HG02870 (cell line): Measurements from ENCODE around the gene GABRA5.
"Not testable (repeated sequence)": the region's sequence is repeated elsewhere in the genome, so short reads cannot be mapped to it uniquely, and the experiment has no call there.

Experiments
- ATAC-seq: cut with Tn5 transposase; IDR thresholded peaks from one replicate; pipeline ENCODE4 v1.9.1; 2021; ENCODE audit warnings: mild to moderate bottlenecking, moderate library complexity; ENCODE audit not compliant: unreplicated experiment

The GABRA5 gene

GRCh38 chr15:26866298-26867199, at the start of gene GABRA5:
TSS of gene GABRA5 (plus strand) at chr15:26867062. CDS start at chr15:26869249, 2,187 bp downstream.
- no peak for ATAC-seq

- ATAC-seq, result not testable (repeated sequence)
Measured at GRCh38 chr15:26831191-26831590, 35.7 kb upstream of the GABRA5 start.

GRCh38 chr15:26831951-26832350, 34.9 kb upstream of the GABRA5 start:
- no peak for ATAC-seq

GRCh38 chr15:26838742-26839460, 28.0 kb upstream of the GABRA5 start:
- no peak for ATAC-seq

- no peak for ATAC-seq
Measured at GRCh38 chr15:26841514-26841913, 25.3 kb upstream of the GABRA5 start.

DNA sequence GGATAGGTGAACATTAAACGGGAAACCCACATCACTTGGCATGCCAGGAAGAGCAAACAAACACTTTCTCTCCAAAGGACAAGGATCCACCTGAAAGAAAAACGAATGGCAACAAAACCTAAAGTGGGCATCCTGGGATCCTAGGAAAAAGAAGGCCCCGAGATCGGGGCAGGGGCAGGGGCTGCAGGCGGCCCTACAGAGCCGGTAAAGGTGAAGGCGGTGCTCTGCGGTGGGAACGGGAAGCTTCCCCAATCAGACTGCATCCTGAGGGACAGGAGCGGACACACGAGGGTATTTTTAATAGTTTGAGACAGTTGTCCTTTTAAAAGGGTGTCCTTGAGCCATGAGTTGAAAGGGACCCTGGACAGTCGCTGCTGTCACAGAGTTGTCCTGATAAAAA, 24.9 kb upstream of the GABRA5 start:
- no peak for ATAC-seq

DNA sequence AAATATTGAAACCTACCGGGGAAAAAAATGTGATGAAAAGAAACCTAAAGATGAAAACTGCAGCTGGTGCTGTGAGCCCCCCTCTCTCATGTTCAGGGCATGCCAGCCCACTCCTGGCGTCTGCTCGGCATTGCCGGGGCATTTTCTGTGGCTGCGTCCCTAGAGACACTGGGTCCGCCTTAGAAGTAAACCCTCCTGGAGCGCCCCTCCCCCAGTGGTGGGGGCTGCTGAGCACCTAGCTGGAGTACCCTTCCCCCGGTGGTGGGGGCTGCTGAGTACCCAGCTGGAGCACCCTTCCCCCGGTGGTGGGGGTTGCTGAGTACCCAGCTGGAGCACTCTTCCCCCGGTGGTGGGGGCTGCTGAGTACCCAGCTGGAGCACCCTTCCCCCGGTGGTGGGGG, 24.5 kb upstream of the GABRA5 start:
- no peak for ATAC-seq

DNA sequence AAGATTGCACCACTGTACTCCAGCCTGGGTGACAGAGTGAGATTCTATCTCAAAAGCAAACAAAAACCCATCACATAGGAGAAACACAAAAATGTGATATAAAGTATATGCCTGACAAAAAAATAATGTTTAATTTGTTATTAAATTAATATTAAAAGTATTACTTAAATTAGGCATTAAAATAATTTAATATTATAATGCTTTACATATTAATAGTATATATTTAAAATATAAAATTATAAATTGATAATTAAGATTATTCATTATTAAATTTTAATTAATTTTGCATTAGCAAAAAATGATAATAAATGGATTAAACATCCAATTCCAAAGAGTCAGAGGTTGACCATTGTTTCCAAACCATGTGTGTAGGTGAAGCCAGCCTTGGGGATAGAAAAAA, 22.0 kb upstream of the GABRA5 start:
- ATAC-seq, result no peak

DNA sequence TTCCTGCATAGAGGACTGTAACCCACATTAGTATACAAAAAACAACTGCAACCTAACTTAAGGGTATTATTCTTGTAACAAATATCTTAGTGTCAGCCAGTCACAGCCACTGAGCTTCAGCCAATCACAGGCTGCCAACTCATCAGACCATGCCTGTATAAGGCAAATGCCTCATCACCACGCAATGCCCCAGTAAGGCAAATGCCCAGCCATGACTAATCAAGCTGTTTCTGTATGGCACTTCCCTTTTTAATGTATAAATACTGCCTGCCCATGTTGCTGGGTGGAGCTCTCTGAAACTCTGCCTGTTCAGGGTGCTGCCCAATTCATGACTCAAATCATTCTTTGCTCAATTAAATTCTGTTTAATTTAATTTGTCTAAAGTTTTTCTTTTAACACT, 18.4 kb upstream of the GABRA5 start:
- no peak for ATAC-seq

DNA sequence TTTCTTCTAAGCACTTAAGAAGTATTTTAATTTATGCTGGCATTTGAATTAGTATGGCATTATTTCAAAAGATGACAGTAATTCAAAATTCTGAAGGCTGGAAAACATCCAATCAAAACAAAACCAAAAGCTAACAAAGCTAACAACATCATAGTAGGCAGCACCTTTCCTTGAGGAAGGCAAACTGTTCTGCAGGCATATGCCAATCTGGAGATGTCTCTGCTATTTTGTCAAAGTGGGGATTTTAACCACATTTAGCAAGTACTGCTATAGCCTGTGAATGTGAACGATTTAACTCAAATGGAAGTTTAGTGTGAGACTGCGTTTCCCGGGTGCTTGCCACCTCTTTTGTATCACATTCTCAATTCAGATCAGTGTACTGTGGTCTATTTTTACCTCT, 16.7 kb upstream of the GABRA5 start:
- ATAC-seq, result no peak

DNA sequence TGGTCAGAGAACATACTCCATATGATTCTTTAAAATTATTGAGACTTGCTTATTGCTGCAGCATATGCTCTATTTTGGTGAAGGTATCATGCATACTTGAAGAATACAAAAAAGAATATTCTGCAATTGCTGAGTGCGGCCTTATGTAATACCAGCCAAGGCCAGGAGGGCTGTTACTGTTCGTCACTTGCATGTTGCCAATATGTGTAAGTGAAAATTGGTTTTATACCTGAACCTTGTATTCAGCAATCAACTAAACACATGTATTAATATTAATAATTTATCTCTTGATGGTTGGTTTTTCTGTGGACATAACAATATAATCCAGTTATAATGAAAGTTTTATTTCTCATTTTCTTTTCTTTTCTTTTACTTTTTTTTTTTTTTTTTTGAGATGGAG, 13.9 kb upstream of the GABRA5 start:
- no peak for ATAC-seq

DNA sequence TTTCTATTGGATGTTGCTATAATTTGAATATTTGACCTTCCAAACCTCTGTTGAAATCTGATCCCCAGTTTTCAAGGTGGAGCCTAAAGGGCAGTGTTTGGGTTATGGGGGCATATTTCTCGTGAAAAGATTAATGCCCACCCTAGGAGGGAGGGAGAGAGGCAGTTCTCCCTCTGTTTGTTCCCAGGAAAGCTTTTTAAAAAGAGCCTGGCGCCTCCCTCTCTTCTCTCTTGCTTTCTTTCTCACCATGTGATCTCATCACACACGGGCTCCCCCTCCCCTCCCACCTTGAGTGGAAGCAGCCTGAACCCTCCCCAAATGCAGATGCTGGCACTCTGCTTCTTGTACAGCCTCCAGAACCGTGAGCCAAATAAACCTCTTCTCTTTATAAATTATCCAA, 12.4 kb upstream of the GABRA5 start:
- no peak for ATAC-seq

DNA sequence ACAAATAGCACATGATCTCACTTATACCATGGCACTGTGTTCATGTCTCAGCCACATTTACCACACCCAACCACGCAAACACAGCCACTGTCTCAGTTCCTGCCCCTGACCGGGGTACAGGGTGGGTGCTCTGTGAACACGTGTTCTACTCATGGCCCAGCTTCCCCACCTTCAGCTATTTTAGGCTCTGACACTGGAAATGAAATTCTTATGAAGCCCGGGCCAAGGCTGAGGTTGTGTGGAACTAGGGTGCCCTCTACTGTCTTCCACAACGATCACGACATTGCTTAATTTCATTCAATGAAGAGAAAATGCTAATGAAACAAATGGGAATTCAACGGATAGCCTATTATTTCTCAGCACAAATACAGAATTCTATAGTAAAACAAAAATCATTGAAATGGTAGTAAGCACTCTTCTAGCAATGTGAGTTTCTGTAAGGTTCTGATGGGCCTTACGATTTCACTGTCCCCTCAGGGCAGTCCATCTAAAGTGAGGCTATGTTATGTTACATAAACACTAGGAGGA, 2.1 kb upstream of the GABRA5 start:
- ATAC-seq, result no peak

- ATAC-seq, result no peak
Measured at GRCh38 chr15:26867200-26868007, 542 bp downstream of the GABRA5 start.

DNA sequence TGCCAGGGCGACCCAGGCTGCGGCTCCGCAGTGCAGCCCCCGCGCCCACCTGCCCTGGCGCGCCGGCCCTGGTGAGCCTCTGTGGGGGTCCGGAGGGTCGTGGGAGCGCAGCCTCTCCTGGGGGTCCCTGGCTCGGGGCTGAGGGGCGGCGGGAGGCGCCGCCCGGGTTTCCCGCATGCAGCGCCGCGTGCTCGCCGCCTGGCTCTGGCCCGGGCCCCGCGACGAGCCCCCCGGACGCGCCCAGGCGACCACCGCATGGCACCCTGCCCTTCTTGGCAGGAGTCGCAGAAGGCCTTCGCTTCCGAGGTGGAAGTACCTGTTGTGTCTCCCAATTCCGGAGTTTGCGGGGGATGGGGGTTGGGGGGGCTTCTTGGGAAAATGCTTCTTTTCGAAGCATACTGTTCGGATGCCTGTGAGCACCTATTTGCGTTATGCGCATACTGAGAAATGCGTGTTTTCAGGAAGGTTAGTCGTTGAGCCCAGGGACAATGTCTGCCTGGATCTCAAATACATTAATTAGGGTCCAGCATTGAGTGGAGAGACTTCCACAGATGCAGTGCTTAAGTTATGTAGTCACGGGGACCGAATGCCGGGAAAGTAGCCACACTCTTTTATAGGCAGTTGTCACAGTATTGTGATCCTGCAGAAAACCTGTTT, 1.3 kb downstream of the GABRA5 start:
- ATAC-seq, result no peak

DNA sequence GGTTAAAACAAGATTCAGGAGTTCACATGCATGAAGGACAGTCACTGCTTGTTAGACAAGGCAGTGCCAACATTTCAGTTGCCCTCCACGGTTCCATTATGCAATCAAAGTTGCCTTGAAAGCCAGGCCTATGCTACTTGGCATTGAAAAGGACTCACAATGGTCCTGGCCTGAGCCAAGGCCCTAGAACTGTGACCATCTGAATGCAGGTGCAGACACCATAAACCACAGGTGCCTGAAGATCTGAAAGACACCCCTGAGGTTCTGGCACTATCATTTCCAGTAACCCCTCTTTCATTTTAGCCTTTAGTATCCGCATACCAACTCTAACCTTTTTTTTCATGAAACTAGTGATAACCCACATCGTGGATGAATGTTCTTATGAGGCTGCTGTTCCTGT, 2.8 kb downstream of the GABRA5 start:
- ATAC-seq, result no peak

DNA sequence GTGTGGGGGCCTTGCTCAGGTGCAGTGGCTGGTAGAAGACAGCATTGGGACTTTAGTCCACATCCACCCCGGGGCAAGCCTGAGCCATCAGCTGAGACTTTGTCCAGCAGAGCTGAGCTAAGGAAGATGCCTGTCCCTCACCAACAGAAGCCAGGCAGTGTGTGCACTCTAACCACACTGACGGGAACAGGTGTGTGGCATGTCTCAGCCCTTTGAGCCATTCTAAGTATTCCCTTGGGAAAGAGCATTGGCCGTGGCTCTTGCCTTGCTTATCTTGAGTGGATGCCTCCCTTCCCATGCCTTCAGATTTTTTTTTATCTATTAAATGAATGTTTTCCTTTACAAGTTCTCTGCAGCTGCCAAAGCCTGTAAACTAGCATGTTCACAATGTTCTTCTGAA, 3.5 kb downstream of the GABRA5 start:
- ATAC-seq, result no peak

GRCh38 chr15:26872206-26872605, 5.3 kb downstream of the GABRA5 start:
- ATAC-seq, result no peak

DNA sequence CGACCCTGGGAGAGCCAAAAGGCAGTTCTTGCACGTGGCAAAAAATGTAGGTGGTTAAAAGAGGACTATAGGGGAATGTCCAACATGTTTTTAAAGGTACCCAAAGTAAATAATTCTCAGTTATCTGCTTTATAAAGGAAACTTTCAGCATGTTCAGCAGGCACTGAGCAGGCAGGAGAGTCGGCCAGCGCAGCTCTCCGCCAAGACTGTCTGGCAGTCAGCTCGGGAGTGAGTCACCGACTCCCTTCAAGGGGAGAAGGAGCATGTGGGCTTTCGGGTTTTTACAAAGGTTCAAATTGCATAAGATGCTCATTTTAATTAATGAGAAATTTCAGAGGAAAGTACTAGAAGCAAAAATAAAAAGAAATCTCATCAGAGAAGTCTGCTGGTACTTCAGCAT, 7.0 kb downstream of the GABRA5 start:
- no peak for ATAC-seq

DNA sequence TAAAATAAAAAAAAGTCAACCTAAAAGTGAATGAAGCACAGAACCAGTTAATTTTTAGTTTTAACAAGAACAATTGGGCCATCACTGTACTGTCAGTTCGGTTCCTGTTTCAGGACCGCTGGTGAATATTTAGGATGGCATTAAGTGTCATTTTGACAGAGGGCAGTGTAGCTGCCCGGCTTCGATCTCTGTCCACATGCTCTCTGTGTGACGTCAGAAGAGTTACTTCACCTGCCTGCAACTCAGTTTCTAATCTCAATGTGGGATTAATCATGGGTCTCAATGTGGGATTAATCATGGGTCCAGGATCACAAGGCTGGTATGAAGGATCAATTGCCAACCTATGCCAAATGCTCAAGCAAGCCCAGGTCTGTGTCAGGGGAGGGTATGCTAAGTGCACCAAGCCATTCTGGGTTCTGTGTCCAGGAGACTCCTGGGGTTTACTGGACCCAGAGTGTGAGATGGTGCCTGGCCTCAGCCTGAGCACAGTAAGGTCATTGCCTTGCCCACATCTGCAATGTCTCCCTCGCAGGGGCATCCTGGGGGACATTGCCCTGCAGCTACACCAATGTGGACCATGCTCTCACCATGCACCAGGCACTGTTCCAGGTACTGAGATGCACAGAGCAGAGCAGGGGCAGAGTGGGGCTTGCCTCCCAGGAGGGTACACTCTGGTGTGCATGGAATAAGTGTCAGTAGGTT, 8.1 kb downstream of the GABRA5 start:
- no peak for ATAC-seq
